ENCODE data around the gene RRP1B. TPM values are rescaled to one million over a fixed set of nuclear protein-coding genes. Genes with fewer than 3 reads are reported as not detected.
"Not testable (repeated sequence)": the region's sequence is repeated elsewhere in the genome, so short reads cannot be mapped to it uniquely, and the experiment has no call there.

The RRP1B gene
- total RNA-seq, 1 donor from 2014 or later, result 83.6 TPM

DNA sequence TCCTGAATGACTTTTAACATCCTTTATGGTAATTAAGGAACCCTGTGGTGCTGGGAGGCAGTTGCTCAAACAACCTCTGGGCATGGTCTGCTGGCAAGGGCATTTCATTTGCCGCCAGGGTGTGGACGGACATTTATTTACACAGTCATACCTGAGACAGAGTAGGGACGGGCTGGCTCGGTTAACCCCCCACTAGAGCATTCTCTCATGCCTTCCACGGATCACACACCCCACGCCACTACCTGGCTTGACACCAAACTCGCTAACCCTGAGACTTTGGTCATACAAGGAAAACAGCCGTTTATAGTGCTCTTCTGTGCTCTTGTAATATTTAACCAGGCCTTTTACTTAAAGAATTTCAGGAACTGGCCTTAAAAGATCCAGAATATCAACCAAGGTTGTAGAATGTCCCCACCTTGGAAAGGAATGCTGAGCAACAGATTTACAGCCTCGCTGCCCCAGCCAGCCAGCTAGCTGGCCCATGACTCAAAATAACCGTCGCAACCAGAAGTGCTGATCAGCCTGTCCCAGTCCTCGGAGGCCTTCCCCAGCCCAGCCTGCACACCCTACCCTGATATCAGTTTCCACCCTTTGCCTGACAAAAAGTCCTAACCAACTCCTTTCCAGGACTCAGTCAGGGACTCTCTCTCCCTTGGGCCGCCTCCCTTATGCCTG, 53.0 kb downstream of the RRP1B start:
- no peaks in the 10 kb centered on the region for H3K36me3 Mint-ChIP-seq (ENCODE audit: low read depth)
- no peak for DNase-seq
- no peaks in the 10 kb centered on the region for H3K9me3 Mint-ChIP-seq
- no peak overlapping the region for H3K4me3 Mint-ChIP-seq
- intact Hi-C loops (cut with micrococcal nuclease), result no loop called here
- peaks cover 6% of the 10 kb centered on the region for H3K4me1 Mint-ChIP-seq
- peaks cover 41% of the 10 kb centered on the region for H3K27me3 Mint-ChIP-seq
- no peak overlapping the region for H3K27ac Mint-ChIP-seq

DNA sequence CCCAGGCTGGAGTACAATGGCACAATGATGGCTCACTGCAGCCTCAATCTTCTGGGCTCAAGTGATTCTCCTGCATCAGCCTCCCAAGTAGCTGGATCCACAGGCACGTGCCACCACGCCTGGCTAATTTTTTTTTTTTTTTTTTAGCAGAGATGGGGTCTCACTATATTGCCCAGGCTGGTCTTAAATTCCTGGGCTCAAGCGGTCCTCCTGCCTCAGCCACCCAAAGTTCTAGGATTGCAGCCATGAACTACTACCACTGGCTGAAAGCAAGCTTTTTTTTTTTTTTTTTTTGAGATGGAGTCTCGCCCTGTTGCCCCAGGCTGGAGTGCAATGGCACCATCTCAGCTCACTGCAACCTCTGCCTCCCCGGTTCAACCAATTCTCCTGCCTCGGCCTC, 53.8 kb downstream of the RRP1B start:
- intact Hi-C loops (cut with micrococcal nuclease); H3K9me3 Mint-ChIP-seq; H3K27ac Mint-ChIP-seq; H3K36me3 Mint-ChIP-seq (ENCODE audit: low read depth); H3K4me3 Mint-ChIP-seq; DNase-seq; H3K4me1 Mint-ChIP-seq: not testable (repeated sequence)
- H3K27me3 Mint-ChIP-seq, result peaks cover 46% of the 10 kb centered on the region

DNA sequence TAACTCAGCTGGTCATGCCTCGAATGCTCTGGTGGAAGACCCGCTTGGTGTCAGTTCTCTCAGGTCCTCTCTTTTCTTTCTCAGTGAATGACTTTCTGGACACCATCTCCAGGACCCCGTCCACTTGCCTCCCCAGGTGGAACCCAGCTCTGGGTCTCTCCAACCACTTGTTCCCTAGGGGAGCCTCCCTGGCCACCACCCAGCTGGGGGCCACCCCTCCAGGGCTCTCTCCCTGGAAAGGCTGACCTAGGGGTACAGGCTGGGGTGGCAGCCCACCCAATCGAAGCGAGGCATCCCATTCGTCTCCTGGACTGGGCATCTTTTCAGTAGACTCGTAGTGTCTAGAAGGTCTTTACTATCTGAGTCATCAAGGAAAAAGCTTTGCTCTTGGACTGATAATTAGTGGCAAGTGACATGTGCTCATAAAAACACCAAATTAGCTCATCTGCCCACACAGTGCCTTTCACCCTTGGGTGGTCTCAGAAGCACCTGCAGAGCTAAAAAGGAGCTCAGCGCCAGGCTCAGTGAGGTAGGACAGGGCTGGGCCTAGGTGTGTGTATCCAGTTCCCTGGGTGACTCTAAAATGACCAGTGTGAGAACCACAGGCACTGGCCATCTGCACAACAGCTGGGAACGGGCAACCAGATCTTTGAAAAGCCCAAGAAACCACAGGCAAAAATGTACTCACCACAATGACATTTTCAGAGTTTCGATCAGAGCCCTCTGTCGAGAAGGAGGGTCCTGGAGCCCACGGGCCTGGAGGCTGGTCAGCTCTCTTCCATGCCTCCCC, 57.2 kb downstream of the RRP1B start:
- Mint-ChIP-seq H3K4me1 (peaks cover 25% of the 10 kb centered on the region), H3K4me3 (no peak overlapping the region), H3K36me3 (ENCODE audit: low read depth) (peaks cover 10% of the 10 kb centered on the region), H3K9me3 (no peaks in the 10 kb centered on the region), H3K27ac (no peak overlapping the region), H3K27me3 (peaks cover 32% of the 10 kb centered on the region)
- no peak for DNase-seq
- intact Hi-C loops (cut with micrococcal nuclease), result no loop called here

DNA sequence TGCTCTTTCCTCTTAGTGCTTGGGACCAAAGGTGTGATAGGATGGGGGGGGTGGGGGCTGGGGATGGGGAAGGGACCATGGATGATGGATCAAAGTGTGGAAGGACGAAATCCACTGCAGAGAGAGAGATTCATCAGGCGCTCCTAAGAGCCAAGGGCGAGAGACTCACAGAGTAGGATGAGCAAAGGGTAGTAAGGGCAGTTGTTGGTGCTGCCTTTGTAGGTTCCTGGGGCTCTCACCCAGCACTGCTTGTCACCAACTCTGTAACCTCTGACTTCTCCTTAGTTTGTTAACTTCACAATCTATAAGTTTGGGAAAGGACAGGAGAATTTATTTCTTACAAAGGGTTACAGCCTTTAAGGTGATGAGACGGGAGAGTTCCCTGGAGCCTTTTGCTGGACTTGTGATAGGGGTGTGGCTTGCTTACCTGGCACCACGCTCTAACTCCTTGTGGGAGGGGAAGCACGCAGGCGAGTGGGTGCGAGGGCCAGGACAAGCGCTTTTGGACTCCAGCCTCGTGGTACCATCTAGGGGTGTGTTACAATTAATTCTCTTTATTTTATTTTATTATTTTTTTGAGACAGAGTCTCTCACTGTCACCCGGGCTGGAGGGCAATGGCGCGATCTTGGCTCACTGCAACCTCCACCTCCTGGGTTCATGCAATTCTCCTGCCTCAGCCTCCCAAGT, 58.0 kb downstream of the RRP1B start:
- Mint-ChIP-seq H3K4me1 (peaks cover 31% of the 10 kb centered on the region), H3K36me3 (ENCODE audit: low read depth) (peaks cover 12% of the 10 kb centered on the region), H3K27ac (peak overlapping the region; percentile 85), H3K4me3 (peak overlapping the region; percentile 59), H3K27me3 (peaks cover 27% of the 10 kb centered on the region), H3K9me3 (no peaks in the 10 kb centered on the region)
- no peak for DNase-seq
- intact Hi-C loops (cut with micrococcal nuclease), result no loop called here

DNA sequence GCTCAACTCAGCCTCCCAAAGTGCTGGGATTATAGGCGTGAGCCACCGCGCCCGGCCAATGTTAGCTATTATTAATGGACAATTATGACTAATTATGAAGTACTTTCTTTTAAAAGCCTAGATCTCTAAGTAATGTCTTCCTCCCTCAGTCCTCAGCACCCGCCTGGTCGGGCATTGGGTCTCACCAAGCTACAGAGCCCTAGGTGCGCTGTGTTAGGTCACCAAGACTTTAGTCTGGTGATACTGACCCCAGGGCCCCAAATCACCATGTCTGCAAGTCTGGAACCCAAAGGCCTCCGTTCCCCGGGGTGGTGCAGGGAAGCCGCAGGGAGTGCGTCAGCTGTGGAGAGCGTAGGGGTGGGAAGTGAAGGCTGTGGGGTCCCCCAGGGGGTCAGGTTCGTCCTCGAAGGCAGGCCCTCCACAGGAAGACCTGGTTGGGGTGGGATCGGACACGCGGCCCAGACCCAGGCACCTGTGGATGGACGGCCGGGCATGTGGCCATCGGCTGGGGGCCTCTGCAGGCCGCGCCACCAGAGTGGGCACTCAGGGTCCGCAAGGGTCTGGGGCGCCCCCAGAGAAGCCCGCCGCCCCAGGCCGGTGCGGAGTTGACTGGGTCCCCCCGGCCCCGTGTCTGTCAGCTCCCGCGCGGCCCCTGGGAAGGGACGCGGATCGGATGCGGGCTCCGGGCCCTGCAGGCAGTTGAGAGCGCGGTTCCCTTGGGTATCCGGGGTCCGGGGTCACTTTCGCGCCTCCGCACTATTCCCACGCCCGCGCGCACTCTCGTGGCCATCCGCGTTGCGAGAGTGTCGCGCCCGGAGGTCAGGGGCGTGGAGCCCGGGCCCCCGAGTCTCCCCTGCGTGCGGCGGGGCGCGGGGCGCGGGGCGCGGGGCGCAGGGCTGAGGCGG, 58.9 kb downstream of the RRP1B start:
- Mint-ChIP-seq H3K9me3 (no peaks in the 10 kb centered on the region), H3K36me3 (ENCODE audit: low read depth) (peaks cover 15% of the 10 kb centered on the region), H3K27me3 (peaks cover 22% of the 10 kb centered on the region), H3K4me1 (peaks cover 34% of the 10 kb centered on the region), H3K27ac (peak overlapping the region; percentile 85), H3K4me3 (peak overlapping the region; percentile 81)
- DNase-seq, result no peak
- intact Hi-C loops (cut with micrococcal nuclease), result no loop called here

DNA sequence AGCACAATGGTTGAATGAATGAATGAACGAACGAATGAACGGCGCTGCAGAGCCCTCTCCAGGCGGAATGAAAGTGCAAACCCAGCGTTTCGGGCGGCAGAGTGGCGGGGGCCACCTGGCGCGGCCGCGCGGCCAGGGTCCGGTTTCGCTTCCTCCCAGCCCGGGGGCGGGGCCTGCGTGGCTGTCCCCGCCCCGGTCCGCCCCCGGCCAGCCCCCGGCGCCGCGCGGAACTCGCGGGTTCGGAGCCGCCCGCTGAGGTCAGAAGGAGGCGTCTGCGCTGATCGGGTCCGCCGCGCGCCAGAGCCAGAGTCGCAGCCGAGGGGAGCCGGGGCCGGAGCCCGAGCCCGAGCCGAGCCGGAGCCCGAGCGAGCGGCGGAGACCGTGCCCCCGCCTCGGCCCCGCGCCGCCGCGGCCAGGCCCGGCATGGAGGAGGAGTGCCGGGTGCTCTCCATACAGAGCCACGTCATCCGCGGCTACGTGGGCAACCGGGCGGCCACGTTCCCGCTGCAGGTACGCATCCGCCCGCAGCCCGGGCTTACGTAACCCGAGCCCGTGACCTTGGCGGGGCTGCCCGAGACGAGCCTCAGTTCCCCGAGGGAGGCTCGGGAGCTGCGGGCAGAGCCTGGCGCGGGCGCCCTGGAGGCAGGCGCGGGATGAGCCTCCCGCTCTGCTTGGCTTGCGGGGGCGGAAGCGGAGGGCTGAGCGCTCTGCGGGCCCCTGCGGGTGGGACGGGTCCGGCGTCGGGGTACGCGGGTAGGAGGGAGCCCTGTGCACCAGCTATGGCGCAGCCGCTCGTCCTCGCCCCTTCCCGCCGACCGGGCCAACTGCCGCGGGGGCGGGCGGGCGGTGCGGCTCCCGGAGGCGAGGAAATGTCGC, 59.8 kb downstream of the RRP1B start, which contains the start of gene PDXK:
Gene PDXK, plus strand, starts transcription at position 258 of the 876 bp plus-strand sequence. Its CDS starts 166 bp downstream, at position 424.
- Mint-ChIP-seq H3K36me3 (ENCODE audit: low read depth) (peaks cover 18% of the 10 kb centered on the region), H3K4me1 (peaks cover 36% of the 10 kb centered on the region), H3K4me3 (peak within 1 kb of the TSS; percentile 91), H3K9me3 (no peaks in the 10 kb centered on the region), H3K27ac (peak within 1 kb of the TSS; percentile 87), H3K27me3 (peaks cover 22% of the 10 kb centered on the region)
- intact Hi-C loops (cut with micrococcal nuclease), result loop anchor here (1.0 kb wide), 1 partner anchor 9 kb away; no protein-coding TSS in a partner anchor
- peak; percentile 95 for DNase-seq

DNA sequence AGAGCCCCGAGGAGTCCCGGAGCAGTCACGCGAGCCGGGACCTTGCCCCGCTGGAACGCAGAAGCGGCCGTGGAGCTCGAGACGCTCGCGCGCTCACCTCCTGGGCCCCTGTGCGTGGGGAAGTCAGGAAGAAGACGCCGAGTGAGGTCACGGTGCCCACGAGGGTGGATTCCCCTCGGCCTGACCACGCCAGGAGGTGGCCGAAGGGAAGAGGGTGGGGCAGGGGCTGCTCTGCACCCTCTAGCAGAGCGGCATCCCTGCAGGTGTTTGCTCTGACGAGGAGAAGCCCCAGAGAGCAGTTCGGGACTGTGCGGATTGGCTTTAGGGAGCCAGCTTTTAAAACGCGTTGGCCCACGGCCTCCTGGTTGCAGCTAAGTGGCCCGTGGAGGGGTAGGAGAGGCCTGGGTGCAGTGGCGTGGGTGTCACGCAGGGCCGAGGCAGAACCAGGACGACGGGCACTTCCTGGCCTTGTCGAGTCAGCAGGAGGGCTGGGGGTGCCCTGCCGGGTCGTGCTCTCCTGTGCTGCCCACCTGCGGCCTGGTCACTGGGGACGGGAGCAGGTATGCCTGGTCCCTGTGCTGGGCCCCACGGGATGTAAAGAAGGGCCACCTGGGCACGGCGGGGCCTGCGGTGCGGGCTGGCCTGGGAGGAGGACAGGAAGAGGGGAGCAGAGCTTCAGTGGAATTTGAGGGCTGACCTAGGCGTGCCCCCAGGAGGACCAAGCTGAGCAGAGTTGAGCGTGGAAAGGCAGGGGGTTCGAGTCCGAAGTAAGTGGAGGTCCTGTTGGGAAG, 60.6 kb downstream of the RRP1B start:
- Mint-ChIP-seq H3K27me3 (peaks cover 22% of the 10 kb centered on the region), H3K4me1 (peaks cover 36% of the 10 kb centered on the region), H3K36me3 (ENCODE audit: low read depth) (peaks cover 18% of the 10 kb centered on the region), H3K4me3 (peak overlapping the region; percentile 91), H3K27ac (peak overlapping the region; percentile 87), H3K9me3 (no peaks in the 10 kb centered on the region)
- no peak for DNase-seq
- intact Hi-C loops (cut with micrococcal nuclease), result loop anchor here (1.0 kb wide), 1 partner anchor 8 kb away; no protein-coding TSS in a partner anchor

DNA sequence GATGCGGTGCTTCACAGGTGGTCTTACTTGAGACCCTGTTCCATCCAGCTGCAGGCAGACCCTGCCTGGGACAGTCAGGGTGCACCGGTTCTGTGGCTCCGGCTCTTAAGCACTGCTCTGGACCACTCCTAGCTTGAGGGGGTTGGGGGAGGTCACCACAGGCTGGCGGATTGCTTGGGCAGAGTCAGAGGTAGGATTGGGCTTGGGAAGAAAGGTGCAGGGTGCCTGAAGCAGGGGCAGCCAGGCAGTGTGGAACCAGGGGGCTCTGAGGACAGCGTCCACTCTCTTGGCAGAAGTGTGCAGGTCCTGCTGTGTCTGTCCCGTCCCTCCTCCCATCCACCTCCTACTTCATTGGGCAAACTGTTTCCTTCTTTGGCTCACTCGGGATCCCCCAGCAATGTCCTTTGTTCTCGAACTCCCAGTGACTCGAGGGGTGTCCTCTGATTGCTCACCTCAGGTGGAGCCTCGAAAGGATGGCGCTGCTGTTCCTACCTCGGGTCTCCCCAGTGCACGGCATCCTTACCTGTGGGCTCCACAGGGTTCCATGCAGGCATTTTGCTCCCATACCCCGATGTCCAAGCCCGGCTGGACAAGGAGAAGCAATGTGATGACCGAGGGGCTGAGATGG, 61.3 kb downstream of the RRP1B start:
- Mint-ChIP-seq H3K4me3 (peak overlapping the region; percentile 91), H3K36me3 (ENCODE audit: low read depth) (peaks cover 21% of the 10 kb centered on the region), H3K27me3 (peaks cover 19% of the 10 kb centered on the region), H3K27ac (peak overlapping the region; percentile 45), H3K9me3 (no peaks in the 10 kb centered on the region), H3K4me1 (peaks cover 41% of the 10 kb centered on the region)
- DNase-seq, result peak; percentile 60
- intact Hi-C loops (cut with micrococcal nuclease), result no loop called here

DNA sequence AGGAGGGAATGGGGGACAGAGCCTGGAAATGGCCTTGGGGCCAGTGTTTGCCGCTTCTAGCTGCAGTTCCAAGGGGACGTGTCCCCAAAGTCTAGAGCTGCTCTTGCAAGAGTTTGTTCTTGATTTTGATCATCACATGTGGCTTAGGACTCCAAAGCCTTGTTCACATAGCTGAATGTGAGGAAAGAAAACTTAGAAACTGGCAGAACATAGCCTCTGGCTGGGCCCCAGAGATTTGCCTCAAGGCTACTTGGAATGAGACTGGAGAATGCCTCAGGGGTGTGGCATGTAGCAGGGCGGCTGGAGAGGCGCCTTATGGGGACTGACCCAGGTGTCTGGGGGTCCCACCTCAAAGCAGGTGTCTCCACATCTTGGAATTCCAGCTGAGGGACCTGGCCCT, 61.8 kb downstream of the RRP1B start:
- Mint-ChIP-seq H3K4me3 (peak overlapping the region; percentile 91), H3K4me1 (peaks cover 44% of the 10 kb centered on the region), H3K36me3 (ENCODE audit: low read depth) (peaks cover 24% of the 10 kb centered on the region), H3K27me3 (peaks cover 16% of the 10 kb centered on the region), H3K27ac (peak overlapping the region; percentile 45), H3K9me3 (no peaks in the 10 kb centered on the region)
- intact Hi-C loops (cut with micrococcal nuclease), result no loop called here
- peak; percentile 58 for DNase-seq

DNA sequence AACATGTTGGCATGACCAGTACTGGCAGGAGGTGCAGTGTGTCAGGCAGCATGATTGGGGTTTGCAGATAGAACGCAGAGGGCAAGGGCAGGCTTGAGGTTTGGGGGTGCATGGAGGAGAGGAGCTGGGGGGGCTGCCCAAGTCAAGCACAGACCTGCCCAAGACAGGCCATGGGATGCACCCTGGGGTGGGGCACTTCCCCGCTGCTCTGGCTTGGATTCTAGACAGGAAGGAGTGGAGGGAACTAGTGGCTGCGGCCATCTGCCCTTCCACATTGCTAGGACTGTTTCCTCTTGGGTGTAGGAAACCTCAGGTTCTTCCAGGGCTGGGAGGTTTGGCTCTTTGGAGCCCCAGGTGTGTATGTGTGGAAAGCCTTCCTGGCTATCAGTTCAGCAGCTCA, 62.6 kb downstream of the RRP1B start:
- Mint-ChIP-seq H3K36me3 (ENCODE audit: low read depth) (peaks cover 25% of the 10 kb centered on the region), H3K9me3 (no peaks in the 10 kb centered on the region), H3K27ac (no peak overlapping the region), H3K4me1 (peaks cover 47% of the 10 kb centered on the region), H3K4me3 (no peak overlapping the region), H3K27me3 (peaks cover 10% of the 10 kb centered on the region)
- DNase-seq, result no peak
- intact Hi-C loops (cut with micrococcal nuclease), result no loop called here

DNA sequence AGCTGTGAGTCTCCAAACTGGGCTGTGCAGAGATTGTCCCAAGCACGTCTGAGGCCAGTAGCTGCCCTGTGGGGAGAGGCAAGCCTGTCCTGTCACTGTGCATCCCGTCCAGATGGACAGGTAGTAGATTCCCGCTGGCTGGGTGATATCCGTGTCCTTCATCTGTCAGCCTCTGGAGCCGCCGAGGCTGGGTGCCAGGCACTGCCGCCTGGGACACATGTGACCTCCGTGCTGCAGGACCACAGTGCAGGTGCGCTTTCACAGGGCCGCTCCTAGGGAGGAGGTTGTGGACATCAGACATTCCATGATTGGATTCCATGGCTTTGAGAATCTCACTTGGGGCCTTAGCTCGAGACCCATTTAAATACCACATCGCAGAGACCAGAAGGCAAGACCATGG, 64.3 kb downstream of the RRP1B start:
- Mint-ChIP-seq H3K4me1 (peaks cover 56% of the 10 kb centered on the region), H3K27ac (no peak overlapping the region), H3K9me3 (no peaks in the 10 kb centered on the region), H3K36me3 (ENCODE audit: low read depth) (peaks cover 27% of the 10 kb centered on the region), H3K4me3 (no peak overlapping the region), H3K27me3 (no peaks in the 10 kb centered on the region)
- intact Hi-C loops (cut with micrococcal nuclease), result no loop called here
- DNase-seq, result no peak
